GM12874 (cell line): ENCODE data around the gene OLFM2.

Experiments used
- CTCF ChIP-seq: IDR thresholded peaks from 2 replicates; pipeline ENCODE4 v1.5.1; 2011; ENCODE audit warnings: low read depth, mild to moderate bottlenecking, control low read depth, low read length, moderate library complexity; ENCODE audit not compliant: insufficient read depth

Gene OLFM2

GRCh38 chr19:9936326-9937000 lies at the start of gene OLFM2:
TSS of gene OLFM2 (minus strand) at chr19:9936515. CDS start at chr19:9936366, 149 bp downstream.
- TF ChIP-seq CTCF = no peak

GRCh38 chr19:9981406-9982260 lies 45.3 kb upstream of the OLFM2 start:
- no peak for TF ChIP-seq CTCF

- TF ChIP-seq CTCF = no peak
Observed at GRCh38 chr19:9972103-9972502, 35.8 kb upstream of the OLFM2 start.

- no peak for TF ChIP-seq CTCF
Observed at GRCh38 chr19:9971166-9971897, 35.0 kb upstream of the OLFM2 start.

- no peak for TF ChIP-seq CTCF
Observed at GRCh38 chr19:9970481-9970880, 34.2 kb upstream of the OLFM2 start.

- TF ChIP-seq CTCF = no peak
Observed at GRCh38 chr19:9969688-9969975, 33.3 kb upstream of the OLFM2 start.
